ENCODE data around the gene THSD4.

Gene THSD4

DNA sequence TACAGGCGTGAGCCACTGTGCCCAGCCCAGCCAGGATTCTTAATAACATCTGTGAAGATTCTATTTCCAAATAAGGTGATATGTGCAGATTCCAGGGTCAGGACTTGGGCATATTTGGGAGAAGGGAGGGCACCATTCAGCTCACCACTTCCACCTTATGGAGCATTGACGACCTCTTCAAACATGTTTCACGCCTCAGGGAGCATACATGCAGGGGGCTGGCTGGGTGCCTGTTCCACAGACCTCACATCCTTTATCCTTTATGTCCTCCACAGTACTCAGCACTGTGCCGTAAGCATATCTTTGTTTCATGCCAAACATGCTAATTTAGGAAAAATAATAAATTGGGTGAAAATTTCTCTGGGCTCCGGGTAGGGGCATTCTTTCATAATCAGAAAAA, 229.0 kb downstream of the THSD4 start:
- Histone ChIP-seq H3K27ac (no peak overlapping the region), H3K4me3 (no peak overlapping the region)
- TF ChIP-seq, protein P1, sequence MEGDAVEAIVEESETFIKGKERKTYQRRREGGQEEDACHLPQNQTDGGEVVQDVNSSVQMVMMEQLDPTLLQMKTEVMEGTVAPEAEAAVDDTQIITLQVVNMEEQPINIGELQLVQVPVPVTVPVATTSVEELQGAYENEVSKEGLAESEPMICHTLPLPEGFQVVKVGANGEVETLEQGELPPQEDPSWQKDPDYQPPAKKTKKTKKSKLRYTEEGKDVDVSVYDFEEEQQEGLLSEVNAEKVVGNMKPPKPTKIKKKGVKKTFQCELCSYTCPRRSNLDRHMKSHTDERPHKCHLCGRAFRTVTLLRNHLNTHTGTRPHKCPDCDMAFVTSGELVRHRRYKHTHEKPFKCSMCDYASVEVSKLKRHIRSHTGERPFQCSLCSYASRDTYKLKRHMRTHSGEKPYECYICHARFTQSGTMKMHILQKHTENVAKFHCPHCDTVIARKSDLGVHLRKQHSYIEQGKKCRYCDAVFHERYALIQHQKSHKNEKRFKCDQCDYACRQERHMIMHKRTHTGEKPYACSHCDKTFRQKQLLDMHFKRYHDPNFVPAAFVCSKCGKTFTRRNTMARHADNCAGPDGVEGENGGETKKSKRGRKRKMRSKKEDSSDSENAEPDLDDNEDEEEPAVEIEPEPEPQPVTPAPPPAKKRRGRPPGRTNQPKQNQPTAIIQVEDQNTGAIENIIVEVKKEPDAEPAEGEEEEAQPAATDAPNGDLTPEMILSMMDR (IDR thresholded peaks at IDR 0.05) = no peak
- DNase-seq (ENCODE audit: low spot score) = no peak

DNA sequence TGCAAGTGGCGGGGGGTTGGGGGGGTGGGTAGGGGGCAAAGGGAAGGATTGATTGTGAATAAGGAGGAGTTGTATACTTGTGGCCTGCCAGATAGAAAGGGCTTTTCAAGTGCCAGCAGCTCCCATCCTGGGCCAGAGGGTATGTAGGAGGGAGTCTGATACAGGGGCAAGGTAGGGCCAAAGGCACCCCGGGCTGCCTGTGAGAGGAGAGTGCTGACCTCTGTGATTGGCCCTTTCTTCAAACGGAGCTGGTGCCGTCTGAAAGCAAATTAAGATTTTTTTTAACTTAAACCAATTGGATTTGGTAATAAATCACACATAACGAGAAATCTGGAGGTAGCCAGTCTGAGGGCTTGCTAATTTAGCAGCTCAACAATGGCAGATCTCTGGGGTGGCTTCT, 229.9 kb downstream of the THSD4 start:
- no peak for DNase-seq (ENCODE audit: low spot score)
- H3K4me3 ChIP-seq = no peak overlapping the region
- TF ChIP-seq, protein P1 (IDR thresholded peaks at IDR 0.05) = no peak
- H3K27ac ChIP-seq = no peak overlapping the region

DNA sequence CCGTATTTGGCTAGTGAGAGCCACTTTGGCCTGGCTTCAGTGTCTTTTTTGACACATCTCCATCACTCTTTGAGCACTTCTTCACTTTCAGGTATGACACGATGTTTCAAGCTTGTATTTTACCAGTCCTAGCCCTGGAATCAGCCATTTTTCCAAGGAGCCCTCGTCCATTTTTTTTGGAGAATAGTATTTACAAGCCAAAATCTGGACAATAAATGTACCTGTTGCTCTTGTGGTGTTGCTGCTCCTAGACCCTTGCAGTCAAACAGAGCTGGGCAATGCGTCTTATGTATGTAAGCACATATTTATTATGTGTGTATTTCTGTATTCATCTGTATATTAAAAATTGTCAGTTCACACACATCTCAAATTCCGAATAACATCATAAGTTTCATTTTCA, 231.2 kb downstream of the THSD4 start:
- no peak for DNase-seq (ENCODE audit: low spot score)
- TF ChIP-seq, protein P1 (IDR thresholded peaks at IDR 0.05) = no peak
- Histone ChIP-seq H3K27ac (no peak overlapping the region), H3K4me3 (no peak overlapping the region)

DNA sequence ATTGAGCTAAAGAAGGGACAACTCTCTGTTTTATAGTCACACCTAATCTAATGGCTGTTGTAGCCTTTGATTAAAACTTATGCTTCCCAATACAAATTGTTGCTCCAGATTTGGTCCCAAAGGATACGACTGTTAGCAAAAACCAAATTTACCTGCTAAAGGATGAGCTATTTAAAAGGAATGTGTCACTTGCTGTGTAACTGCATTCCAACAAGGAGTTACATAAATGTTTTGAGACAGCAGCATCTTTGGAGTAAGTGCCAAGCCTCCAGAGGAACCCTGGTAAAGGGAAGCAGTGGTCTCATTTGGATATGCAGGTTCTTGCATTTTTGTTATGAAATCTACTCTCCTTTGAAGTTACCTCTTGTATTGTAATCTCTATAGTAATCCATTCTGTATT, 233.3 kb downstream of the THSD4 start:
- TF ChIP-seq, protein P1 (IDR thresholded peaks at IDR 0.05) = no peak
- no peak overlapping the region for H3K27ac ChIP-seq
- H3K4me3 ChIP-seq = no peak overlapping the region
- DNase-seq (ENCODE audit: low spot score) = no peak

DNA sequence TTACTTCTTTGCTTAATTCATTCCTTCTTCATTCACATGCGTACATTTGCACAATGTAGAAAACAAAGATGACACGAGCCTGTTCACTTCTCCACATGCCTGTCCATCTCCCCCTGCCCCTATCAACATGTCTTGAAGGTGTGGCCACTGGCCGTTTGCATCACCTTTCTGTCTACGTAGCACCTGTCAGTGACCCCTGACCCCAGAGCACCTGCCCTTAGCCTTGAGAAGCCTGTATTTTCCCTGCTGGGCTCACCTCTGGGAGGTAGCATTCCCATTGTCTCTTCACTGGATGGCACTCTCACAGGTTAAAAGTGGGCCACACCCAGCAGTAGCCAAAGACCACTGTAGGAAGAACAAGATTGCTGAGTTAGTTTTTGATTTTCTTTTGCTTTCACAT, 234.1 kb downstream of the THSD4 start:
- no peak overlapping the region for H3K4me3 ChIP-seq
- TF ChIP-seq, protein P1 (IDR thresholded peaks at IDR 0.05) = no peak
- no peak for DNase-seq (ENCODE audit: low spot score)
- no peak overlapping the region for H3K27ac ChIP-seq

DNA sequence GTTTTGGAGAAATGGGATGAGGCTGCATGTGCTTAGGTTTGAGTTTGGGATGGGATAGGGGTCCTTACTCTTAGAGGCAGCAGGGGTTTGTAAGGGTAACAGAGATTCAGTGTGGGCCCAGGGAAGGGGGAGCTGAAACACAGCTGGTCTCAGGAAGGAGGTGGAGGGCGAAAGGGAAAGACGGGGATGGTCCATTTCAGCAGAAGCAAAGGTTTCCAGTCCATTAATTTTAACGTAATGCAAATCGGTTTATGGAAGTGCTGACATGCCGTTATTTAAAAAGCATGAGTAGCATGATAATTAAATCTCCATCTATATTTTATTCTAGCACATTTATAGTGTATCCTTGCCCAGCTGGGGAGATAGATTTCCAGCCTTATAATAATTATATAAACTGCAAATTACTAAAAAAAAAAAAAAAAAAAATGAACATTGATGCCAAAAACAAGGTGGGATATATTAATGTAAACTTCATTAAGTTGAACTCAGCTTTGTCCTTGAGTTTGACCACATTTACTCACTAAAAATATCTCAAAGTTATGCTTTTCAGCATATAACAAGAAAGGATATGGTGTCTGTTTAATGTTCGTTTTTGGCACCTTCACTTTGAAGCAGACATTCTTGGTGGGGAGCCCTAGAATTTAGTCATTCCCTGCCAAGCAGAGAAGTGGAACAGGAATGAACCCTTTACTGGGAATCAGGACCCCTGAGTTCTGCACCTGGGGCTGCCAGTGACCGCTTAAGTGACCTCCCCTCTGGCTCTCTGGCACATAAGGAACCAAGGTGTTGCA, 234.7 kb downstream of the THSD4 start:
- H3K27ac ChIP-seq = no peak overlapping the region
- TF ChIP-seq, protein P1 (IDR thresholded peaks at IDR 0.05) = no peak
- no peak for DNase-seq (ENCODE audit: low spot score)
- no peak overlapping the region for H3K4me3 ChIP-seq
